HG02763 (cell line): ENCODE measurements around the gene GNAO1.

Experiments used
- ATAC-seq: cut with Tn5 transposase; IDR thresholded peaks from one replicate; pipeline ENCODE4 v1.9.1; 2021; ENCODE audit warnings: mild to moderate bottlenecking, moderate library complexity; ENCODE audit not compliant: unreplicated experiment

GNAO1 gene

DNA sequence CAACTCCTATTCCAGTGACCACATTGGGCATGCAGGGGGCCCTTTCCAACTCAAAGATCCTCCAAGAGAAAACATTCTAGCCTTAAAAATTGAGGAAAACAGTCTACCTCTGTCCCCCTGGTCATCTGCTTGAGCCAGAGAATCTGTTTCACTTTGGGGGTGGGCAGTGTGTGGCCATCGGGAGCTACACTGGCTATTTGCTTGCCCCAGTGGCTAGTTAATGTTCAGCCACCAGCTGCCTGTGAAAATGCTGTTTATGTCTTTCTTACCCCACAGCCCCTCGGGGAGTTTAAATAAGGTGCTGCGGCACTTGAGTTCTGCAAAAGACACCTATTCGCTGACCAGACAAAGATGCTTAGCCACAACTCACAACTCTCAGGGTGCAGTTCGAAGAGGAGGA is 43.4 kb downstream of the GNAO1 start:
- ATAC-seq, result no peak

DNA sequence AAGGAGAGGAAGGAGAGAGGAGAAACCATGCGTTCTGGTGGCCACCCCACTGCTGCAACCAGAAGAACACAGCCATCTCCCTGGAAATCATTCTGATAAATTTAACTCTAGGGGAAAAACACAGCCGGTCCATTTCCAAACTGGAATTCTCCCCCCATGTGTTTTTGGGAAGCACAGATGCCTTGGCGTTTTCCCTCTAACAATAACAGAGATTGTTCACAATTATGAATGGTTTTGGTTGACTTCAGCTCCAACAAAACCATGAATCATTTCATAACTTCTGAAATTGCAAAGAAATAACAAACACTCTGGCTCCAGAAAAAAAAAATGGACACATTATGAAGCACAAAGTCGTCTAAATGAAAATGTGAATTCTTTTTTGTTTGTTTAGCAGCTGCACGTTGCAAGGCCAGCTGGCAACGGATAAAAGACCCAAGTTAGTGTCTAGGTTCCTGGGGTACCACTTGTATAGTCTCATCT is 46.2 kb downstream of the GNAO1 start:
- ATAC-seq, result no peak

DNA sequence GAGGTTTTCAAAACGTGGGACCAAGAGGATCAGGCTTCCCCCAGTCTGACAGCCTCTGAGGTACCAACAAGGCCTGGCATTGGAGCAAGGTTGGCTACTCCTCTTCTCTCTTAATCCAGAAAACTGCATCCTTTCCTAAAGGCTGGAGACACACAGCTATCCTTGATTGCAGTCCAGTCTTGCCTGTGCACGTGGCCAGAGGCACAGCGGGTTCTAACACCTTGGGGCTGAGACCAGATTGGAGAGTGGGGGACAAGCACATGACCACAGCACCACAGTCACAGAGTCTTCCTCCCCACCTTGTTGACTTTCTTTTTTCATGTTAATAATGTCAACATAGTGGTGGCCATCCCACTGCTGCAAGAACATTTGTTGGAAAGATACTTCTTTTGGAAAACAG is 46.9 kb downstream of the GNAO1 start:
- no peak for ATAC-seq

DNA sequence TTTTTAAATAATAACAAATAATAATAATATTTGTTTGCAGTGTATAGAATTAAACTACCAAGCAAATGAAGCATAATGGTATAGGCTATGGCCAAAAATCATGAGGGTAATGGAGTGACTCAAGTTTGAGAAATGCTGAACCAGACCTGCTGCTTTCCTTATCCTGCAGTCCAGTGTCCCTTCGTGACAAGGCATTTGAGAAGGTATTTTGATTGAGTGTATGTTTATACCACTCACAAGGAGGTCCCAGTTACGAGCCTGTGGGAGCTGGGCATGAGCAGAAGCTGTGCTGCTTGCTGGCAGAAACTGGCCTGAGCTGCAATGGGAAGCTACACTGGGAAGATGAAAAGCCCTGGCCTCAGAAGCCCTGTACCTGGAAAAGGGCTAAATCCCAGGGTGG is 50.3 kb downstream of the GNAO1 start:
- ATAC-seq, result no peak

DNA sequence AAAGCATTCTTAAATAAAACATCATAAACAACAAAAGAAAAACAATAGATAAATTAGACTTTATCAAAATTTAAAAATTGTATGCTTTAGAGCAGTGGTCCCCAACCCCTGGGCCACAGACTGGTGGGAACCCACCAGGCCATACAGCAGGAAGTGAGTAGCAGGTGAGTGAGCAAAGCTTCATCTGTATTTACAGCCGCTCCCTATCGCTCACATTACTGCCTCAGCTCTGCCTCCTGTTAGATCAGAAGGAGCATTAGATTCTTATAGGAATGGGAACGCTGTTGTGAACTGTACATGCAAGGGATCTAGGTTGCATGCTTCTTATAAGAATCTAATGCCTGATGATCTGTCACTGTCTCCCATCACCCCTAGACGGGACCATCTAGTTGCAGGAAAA is 51.5 kb downstream of the GNAO1 start:
- ATAC-seq, result no peak

- ATAC-seq, result no peak
Observed at GRCh38 chr16:56244612-56245011, 53.3 kb downstream of the GNAO1 start.

GRCh38 chr16:56245197-56245596 is 53.9 kb downstream of the GNAO1 start:
- no peak for ATAC-seq

DNA sequence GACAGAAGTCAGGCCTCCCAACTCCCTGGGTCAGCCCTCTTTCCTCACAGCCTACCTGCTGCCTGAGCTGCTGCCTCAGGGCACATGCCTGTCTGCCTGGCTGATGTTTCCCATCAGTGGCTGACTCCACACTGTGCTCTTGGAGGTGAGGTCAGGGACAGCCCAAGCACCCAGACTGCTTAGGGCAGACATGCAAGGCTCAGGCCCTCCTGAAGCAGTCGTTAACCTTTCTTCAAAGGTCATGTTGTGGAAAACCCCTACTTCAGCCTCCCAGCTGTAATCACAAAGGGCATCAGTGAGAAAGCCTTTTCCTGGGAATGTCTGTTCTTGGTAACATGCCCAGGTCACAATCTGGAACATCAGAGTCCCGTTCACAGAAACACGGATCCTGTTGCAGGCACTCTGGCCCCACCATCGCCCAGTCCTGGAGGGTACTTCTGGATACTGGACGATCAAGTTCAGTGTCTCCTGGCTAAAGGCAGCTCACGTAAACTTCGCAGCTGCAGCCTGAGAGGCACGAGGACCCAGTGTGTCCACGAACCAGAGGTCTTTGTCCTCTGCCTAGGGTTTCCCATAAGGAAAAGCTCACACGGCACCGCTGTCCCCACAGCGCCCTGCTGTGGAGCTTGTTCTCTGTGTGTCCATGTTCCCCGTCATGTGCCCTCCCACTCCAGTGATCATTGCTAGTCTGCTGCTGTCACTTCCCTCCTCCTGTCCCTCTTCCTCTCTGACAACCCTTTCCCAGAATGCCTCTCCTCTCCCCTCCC is 54.9 kb downstream of the GNAO1 start:
- no peak for ATAC-seq

DNA sequence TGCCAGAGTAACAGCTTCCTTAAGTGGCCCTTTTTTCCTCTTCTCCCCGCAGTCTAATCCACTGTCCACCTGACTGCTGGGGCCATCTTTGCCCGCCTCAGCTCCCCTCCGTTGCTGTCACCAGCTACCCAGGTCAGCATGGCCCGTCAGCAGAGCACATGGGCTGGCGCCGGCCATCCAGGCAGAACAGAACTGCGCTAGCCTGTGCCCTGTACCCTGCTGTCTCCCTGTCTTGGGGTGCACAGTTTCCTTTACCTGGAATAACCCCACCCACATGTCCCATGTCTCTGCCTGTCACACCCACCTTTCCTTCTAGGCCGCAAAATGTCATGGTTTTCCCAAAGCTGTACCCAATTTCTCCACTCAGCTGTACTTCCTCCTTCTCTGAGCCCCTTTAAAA is 55.7 kb downstream of the GNAO1 start:
- ATAC-seq, result no peak

DNA sequence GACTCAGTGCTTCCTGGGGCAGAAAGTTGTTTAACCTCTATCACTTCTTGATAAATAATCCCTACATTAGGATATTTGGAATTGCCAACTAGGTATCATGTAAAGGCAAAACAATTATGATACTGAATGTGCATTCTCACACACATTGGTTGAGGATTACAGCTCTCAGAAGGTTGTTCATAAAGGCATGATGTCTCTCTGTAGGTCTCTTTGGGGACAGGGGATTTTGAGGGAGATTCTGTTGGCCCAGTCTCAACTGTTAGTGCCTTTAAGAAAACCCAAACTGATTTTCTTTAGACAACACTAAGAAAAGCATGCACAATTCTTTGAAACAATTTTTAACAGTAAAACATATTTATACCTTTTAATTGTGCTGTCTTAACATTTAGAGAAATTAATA is 56.5 kb downstream of the GNAO1 start:
- ATAC-seq, result no peak

DNA sequence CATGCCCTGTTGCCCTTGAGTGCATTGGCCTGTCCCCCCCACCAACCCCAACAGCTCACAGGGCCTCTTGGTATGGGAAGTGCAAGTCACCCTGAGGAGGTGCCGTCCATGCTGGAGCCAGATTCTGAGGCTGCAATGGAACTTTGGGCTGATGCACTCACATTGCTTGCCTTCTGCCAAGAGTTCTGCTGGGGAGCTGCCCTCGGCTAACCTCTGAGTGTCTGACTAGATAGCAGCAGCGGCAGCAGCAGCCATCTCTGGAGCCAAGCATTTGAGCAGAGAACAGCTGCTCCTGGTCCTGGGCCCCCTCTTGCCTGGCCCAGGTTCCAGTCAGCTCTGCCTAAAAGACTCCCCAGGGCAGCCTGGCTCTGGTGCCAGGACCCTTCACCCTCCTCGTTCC is 61.5 kb downstream of the GNAO1 start:
- no peak for ATAC-seq

GRCh38 chr16:56255904-56256303 is 64.6 kb downstream of the GNAO1 start:
- ATAC-seq, result no peak

- ATAC-seq, result no peak
Observed at GRCh38 chr16:56257239-56257638, 66.0 kb downstream of the GNAO1 start.

DNA sequence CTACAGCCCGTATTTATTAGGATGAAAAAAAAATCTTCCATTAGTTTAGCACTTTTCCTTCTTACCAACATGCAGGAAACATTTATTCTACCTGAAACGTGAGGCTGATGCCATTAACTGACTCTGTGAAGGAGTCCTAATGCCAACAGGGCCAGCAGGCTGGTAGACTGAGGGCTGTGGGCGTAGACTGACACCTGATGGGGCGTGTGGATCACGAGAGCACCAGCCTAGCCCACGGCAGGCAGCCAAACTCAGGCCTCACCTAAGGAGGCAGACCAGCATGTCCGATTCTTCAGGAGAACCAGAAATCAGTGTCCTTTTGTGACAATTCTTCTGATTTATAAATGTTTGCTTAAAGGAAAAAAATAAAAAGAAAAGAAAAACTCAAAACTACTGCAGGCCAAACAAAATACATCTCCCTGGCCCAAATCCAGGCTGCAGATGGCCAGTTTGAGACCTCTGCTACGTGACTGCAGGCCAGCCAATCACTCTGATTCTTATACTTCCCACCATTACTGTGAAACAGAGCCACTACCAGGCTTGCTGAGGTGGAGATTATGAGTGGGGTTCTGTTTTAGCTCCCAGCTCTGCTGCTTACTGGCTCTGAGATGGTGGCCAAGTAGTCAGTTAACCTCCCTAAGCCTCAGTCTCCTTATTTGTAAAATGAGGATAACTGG is 66.5 kb downstream of the GNAO1 start:
- no peak for ATAC-seq

- ATAC-seq, result no peak
Observed at GRCh38 chr16:56258508-56259424, 67.5 kb downstream of the GNAO1 start.

DNA sequence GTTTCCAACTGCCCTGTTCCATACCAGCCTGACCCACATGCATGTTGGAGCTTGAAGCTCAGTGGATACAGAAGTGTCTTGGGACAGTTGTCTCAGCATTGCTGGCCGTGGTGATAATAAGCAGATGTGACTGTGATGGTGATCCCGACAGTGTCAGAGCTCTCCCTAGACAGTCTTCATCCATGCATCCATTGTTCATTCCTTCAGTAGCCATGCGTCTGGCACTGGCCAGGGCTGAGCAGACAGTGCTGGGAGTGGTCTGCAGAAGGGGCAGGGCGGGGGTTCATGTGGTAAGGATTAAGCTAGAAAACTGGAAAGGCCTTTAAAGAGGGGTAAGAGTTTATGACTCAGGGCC is 68.1 kb downstream of the GNAO1 start:
- ATAC-seq, result no peak

- ATAC-seq, result no peak
Observed at GRCh38 chr16:56260378-56261160, 69.3 kb downstream of the GNAO1 start.

DNA sequence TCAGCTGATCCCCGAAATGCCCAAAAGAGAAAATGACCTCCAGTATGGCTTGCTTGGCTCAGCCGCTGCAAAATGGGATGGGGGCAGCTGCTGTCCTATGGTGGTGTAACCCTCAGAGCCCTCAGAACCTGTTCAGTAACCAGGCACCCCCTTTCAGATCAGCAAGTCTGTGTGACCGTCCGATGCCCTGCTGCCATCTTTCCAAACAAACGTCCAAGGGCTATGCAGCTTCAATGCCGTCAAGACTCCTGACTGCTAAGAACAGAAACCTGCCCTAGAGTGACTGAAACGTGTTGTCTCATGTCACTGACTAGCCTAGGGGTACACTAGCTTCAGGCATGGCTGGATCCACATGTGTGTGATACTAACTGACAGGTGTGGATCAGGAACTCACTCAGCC is 70.4 kb downstream of the GNAO1 start:
- ATAC-seq, result no peak

DNA sequence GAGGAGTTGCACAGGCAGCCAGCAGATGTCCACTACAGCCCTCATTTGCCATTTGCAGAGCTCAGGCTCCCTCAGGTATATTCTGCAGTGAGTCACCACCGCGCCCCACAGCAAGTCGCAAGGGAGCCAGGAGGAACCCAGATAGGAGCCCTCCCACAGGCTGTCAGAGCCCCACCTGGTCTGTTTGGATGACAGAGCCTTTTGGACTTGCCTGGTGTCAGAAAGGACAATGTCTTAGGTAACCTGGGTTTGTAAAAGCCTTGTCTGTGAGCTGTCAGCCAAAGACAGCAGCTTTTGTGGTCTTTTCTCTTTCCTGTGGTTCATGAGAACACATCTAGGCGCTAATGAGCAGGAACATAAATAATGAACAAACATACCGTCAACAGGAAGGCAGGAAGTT is 70.9 kb downstream of the GNAO1 start:
- no peak for ATAC-seq

- ATAC-seq, result no peak
Observed at GRCh38 chr16:56262551-56263245, 71.4 kb downstream of the GNAO1 start.
